Astrocyte of the spinal cord (primary cell): ENCODE data around the gene LEO1.
"Not testable (repeated sequence)": the region's sequence is repeated elsewhere in the genome, so short reads cannot be mapped to it uniquely, and the experiment has no call there.

ENCODE experiments used
- DNase-seq: peaks from one replicate; pipeline ENCODE4 v3.0.0; 2011; ENCODE audit warnings: low read depth, low spot score
- H3K4me3 ChIP-seq: 2 replicates; pipeline ENCODE4 v1.5.1; 2011; ENCODE audit warnings: low read depth, mild to moderate bottlenecking, low read length, moderate library complexity
- in situ Hi-C: cut with HindIII; loops from 2 replicates; pipeline ENCODE4 v1.10.0; 2017; ENCODE audit warnings: low sequenced_read_pairs
- TF ChIP-seq, protein P1 (sequence below): IDR thresholded peaks from 2 replicates; pipeline ENCODE4 v1.5.1; 2012; ENCODE audit warnings: low read depth, mild to moderate bottlenecking, low read length, inconsistent platforms

Gene LEO1

DNA sequence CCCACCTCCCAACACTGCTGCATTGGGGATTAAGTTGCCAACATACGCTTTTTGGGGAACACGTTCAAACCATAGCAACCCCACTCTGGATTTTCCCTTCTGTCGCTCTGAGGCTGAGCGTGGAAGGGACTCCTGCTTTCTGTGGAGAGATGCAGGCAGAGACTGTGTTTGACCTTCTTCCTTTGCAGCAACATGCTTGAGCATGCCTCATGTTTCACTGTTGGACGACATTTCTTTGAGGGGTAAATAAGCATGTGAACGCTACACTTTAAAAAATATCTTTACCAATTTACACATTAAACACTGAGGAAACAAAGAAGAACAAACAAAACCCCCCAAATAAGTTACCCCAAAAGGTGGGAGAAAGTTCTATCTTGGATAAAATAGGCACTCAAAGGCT lies 33.2 kb upstream of the LEO1 start:
- H3K4me3 ChIP-seq, result no peak overlapping the region
- DNase-seq, result no peak
- TF ChIP-seq, protein P1, sequence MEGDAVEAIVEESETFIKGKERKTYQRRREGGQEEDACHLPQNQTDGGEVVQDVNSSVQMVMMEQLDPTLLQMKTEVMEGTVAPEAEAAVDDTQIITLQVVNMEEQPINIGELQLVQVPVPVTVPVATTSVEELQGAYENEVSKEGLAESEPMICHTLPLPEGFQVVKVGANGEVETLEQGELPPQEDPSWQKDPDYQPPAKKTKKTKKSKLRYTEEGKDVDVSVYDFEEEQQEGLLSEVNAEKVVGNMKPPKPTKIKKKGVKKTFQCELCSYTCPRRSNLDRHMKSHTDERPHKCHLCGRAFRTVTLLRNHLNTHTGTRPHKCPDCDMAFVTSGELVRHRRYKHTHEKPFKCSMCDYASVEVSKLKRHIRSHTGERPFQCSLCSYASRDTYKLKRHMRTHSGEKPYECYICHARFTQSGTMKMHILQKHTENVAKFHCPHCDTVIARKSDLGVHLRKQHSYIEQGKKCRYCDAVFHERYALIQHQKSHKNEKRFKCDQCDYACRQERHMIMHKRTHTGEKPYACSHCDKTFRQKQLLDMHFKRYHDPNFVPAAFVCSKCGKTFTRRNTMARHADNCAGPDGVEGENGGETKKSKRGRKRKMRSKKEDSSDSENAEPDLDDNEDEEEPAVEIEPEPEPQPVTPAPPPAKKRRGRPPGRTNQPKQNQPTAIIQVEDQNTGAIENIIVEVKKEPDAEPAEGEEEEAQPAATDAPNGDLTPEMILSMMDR, result no peak
- in situ Hi-C loops, result no loop called here

DNA sequence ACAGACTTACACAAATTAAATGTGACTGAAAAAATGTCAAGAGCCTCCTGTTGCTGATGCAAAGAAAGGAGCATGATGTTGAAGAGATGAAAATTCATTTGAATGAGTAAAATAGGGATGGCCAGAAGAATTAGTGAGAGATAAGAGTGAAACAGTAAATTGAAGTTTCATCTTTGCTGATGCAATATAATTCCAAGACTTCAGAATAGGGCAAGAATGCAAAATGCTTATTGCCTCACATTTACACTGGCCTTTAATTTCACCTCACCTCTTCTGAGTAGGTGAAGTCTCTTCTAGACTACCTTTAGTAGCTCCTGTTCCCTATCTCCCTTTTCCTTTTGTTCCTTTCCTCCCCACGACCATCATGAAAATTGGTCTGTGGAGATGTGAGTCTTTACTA lies 32.1 kb upstream of the LEO1 start:
- in situ Hi-C loops, result no loop called here
- no peak for DNase-seq
- TF ChIP-seq, protein P1, result no peak
- no peak overlapping the region for H3K4me3 ChIP-seq

DNA sequence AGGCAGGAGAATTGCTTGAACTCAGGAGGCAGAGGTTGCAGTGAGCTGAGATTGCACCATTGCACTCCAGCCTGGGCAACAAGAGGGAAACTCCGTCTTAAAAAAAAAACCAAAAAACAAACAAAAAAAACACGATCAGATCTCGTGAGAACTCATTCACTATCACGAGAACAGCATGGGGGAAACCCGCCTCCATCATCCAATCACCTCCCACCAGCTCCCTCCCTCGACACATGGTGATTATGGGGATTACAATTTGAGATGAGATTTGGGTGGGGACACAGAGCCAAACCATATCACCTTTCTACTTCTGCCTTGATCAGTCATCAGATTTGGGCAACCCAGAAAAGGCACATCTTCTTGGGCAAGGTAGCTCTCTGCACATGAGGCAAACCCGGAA lies 31.5 kb upstream of the LEO1 start:
- DNase-seq, in situ Hi-C loops, H3K4me3 ChIP-seq: not testable (repeated sequence)

DNA sequence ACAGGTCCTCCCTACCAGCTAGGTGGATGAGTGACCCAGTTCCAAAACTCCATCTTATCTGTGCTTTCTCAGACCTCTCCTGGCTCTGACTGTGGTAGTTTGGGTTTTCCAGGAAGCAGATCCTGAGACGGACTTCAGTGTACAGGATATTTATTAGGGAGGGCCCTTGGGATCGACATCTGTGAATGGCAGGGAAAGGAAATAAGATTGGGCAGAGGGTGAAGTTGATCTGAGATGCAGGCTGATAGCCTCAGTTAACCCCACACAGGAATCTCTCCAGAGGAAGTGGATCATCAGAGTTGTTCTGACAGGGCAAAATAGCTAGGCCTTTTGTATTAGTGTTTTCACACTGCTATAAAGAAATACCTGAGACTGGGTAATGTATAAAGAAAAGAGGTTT lies 30.8 kb upstream of the LEO1 start:
- no peak for DNase-seq
- H3K4me3 ChIP-seq, result no peak overlapping the region
- TF ChIP-seq, protein P1, result no peak
- in situ Hi-C loops, result no loop called here

DNA sequence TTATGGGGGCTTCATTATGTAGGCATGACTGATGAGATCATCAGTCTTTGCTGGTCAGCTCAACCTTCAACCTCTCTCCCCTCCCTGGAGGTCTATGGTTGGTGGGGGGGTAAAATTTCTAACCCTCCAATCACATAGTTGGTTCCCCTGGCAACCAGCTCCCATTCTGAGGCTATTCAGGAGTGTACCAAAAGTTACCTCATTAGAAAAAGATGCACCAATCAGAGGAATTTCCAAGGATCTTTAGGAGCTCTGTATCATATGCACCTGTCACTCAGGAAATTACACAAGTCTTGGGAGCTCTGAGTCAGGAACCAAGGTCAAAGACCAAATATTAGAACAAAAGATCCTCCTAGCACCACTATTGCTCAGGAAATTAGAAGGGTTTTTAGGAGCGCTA lies 21.4 kb upstream of the LEO1 start:
- no peak for DNase-seq
- no peak overlapping the region for H3K4me3 ChIP-seq
- in situ Hi-C loops, result no loop called here
- TF ChIP-seq, protein P1, result no peak

DNA sequence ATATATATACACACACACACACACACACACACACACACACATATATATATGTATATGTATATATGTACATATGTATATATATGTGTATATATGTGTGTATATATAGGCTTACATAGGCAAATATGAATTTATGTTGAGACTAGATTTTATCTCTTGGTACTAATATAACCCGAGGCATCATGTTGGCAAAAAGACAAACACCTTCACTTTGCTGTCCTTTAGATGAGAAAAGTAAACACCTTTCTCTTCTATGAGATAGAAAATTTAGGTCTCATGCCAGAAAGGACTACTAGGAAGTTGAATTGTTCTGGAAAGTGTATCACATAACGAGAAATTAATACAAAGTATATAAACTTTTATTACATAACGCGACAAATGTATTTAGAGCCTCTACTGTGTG lies 19.6 kb upstream of the LEO1 start:
- H3K4me3 ChIP-seq, result no peak overlapping the region
- TF ChIP-seq, protein P1, result no peak
- in situ Hi-C loops, result no loop called here
- DNase-seq, result no peak

DNA sequence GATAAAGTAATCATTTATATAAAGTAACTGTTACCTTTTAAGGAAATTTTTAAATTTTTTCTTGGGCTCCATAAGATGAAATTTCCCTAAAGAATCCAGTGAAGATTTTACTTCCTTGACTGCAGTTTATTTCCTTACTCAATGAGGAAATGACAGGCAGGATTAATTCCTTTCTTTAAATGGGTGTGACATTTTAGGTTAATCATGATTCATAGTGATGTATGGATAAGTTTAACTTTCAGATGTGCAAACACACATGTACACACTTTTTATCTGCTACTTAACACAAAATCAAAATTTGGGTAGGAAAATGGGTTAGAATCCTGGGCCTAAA lies 11.2 kb upstream of the LEO1 start:
- in situ Hi-C loops, result no loop called here
- no peak overlapping the region for H3K4me3 ChIP-seq
- TF ChIP-seq, protein P1, result no peak
- no peak for DNase-seq
